OCI-LY7 (cell line): ENCODE data around the gene CEACAM6.
A peak's percentile ranks its signal among the peaks of the same experiment; 100 is the strongest.

ENCODE experiments used
- CTCF ChIP-seq: fragments of 200-600 bp; sonication (generic); conservative IDR thresholded peaks from 2 replicates; pipeline ENCODE4 v1.5.1; 2014; ENCODE audit warnings: mild to moderate bottlenecking, antibody characterized with exemption, low read length, moderate library complexity, mixed read lengths
- EZH2phosphoT487 ChIP-seq: fragments of 200-600 bp; sonication (generic); IDR thresholded peaks from 2 replicates; pipeline ENCODE4 v1.6.1; 2018; ENCODE audit warnings: low read depth, borderline replicate concordance, mild to moderate bottlenecking, mixed run types, antibody characterized with exemption, low read length, moderate library complexity, mixed read lengths

- TF ChIP-seq CTCF, result peak; percentile 95
- TF ChIP-seq EZH2phosphoT487, result no peak
Measured at GRCh38 chr19:41753159-41753558, 2.2 kb upstream of the CEACAM6 start.
